ENCODE results near the gene KLHL10. TPM values are rescaled to one million over a fixed set of nuclear protein-coding genes. Genes with fewer than 3 reads are reported as not detected.
"Not testable (repeated sequence)": the region's sequence is repeated elsewhere in the genome, so short reads cannot be mapped to it uniquely, and the experiment has no call there.

Gene KLHL10
- total and polyA plus RNA-seq, 9 of the 15 experiments (the other 6 are each of a cell fraction or from before 2014, with no cell fraction given): 0.06 to 0.56 (median 0.12) TPM; not detected in 5

DNA sequence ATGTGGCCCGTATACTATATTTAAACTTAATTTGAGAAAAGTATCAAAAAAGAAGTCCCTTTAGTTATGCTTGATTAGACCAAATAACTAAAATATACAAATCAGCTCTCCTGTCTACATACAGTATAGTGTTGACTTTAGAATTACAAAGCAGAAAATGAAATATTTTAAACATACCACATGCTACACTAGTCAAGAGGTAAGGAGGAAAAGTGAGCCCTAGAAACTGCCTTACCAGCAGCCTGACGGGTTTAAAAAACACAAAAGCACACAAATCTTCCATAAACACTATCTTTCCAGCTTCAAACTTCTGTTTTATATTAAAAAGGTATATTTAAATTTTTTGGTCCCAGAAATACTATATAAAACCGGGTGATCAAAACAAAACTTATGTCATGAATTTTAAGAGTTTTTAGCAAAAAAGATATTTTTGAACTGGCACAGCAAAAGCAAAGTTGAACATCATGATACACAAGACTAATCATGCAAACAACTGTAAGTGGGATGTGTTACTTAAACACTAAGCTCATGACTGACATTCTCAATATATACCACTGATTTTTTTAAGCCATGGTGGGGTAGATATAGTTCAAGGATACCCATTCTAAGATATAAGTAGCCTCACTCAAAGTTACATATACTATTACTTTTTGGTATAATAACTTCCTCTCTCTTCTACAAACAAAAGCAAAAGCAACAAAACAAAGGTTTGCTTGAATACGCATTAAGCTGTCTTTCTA lies 11.8 kb downstream of the KLHL10 start (continued):
- no peak for TF ChIP-seq CREB1 (IDR thresholded peaks at IDR 0.05)
- no peak for TF ChIP-seq CREB1 (CRISPR knock-in tag; IDR thresholded peaks at IDR 0.05)
- TF ChIP-seq KLF1 (tag; IDR thresholded peaks at IDR 0.05): no peak
- no peak for TF ChIP-seq POLR2AphosphoS2 (IDR thresholded peaks at IDR 0.05; ENCODE audit: low read length)

DNA sequence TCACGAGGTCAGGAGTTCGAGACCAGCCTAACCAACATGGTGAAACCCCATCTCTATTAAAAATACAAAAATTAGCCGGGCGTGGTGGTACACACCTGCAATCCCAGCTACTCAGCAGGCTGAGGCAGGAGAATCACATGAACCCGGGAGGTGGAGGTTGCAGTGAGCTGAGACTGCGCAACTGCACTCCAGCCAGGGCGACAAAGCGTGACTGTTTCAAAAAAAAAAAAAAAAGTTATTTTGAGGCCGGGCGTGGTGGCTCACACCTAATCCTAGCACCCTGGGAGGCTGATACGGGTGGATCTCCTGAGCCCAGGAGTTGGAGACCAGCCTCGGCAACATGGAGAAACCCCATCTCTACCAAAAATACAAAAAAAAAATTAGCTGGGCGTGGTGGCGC lies 13.8 kb downstream of the KLHL10 start:
- DNase-seq (ENCODE audit: extremely low read depth in 1 of 4, low spot score in 3 of 4); ATAC-seq; H3K27ac ChIP-seq (ENCODE audit: extremely low read depth, low read depth, low read length); H3K9me3 ChIP-seq (replicated peaks; ENCODE audit: control insufficient read depth, insufficient read depth, low read depth, low read length); H3K9me1 ChIP-seq (ENCODE audit: control insufficient read depth, insufficient read depth, low read length); H3K4me2 ChIP-seq (ENCODE audit: insufficient read depth, low read length); in situ Hi-C loops (cut with MboI); BruUV-seq (replicated peaks); H3K4me1 ChIP-seq (replicated peaks in 1 of 2; ENCODE audit: control insufficient read depth in 2 of 2, insufficient read depth in 2 of 2, low read length in 2 of 2); H4K20me1 ChIP-seq (replicated peaks; ENCODE audit: control insufficient read depth, insufficient read depth, low read length); CTCF ChIA-PET (ENCODE audit: low intra/inter-chr PET ratio); intact Hi-C loops (cut with micrococcal nuclease); H3K4me3 ChIP-seq; H2AFZ ChIP-seq (ENCODE audit: low read depth, low read length); FAIRE-seq; H3K27me3 ChIP-seq (ENCODE audit: control insufficient read depth in 2 of 2, insufficient read depth in 2 of 2, low read length in 2 of 2); H3K9ac ChIP-seq (ENCODE audit: insufficient read depth in 1 of 2, low read depth in 2 of 2, low read length in 2 of 2): not testable (repeated sequence)
- WGBS (ENCODE audit: insufficient coverage, low coverage, missing lambda C conversion rate): 76% methylated on average over 14 of the region's 14 CpGs
- POLR2A ChIA-PET: interaction anchor here (0.6 to 1.5 kb wide), 7 partner anchors 9 to 103 kb away, joined by 3 to 6 read pairs (median 3); partner anchors contain the start of gene KLHL11
- Histone ChIP-seq H3K36me3 (ENCODE audit: control insufficient read depth, insufficient read depth, low read length) (peaks cover 35% of the 10 kb centered on the region; the same call in 2 of the 3 replicates), H3K79me2 (ENCODE audit: control insufficient read depth, insufficient read depth, low read length) (peaks cover 33% of the 10 kb centered on the region)

Measured in K562 (cell line).